K562 (cell line): Measurements from ENCODE around the gene ACADSB. TPM values are rescaled to one million over a fixed set of nuclear protein-coding genes. Genes with fewer than 3 reads are reported as not detected.

ENCODE experiments used
- ATAC-seq: fragments of 200-7000 bp; cut with Tn5 transposase; 3 replicates; pipeline ENCODE4 v1.9.1; 2020; ENCODE audit warnings: moderate library complexity
- BruUV-seq: library from RNA; stranded (reverse); fragments of 400-500 nt; replicated peaks from 2 replicates; lab custom pipeline; 2021; lab: Mats Ljungman, UMichigan
- CTCF ChIA-PET: fragments of 300-600 bp; formaldehyde crosslinking; extraction: SDS; loops from one replicate; lab custom pipeline; 2021; ENCODE audit warnings: low intra/inter-chr PET ratio; lab: Yijun Ruan, JAX
- POLR2A ChIA-PET: fragments of 300-600, 350-650 bp; sonication (Branson Sonifier 250); formaldehyde crosslinking; extraction: SDS; loops from one replicate; lab custom pipeline; 2021; ENCODE audit warnings: antibody characterized with exemption, inconsistent platforms; lab: Yijun Ruan, JAX
- DNase-seq, 4 experiments: peaks; one replicate each; pipeline versions ENCODE4 v3.0.0 to v3.0.0-alpha.2; 2011 to 2018; ENCODE audit warnings: low spot score in 3 of 4, mixed read lengths in 3 of 4; ENCODE audit errors: extremely low read depth in 1 of 4
- FAIRE-seq: peaks from 2 replicates; lab custom pipeline; 2011; peaks lifted over from hg19 to GRCh38; lab: Jason Lieb, UNC
- H2AFZ ChIP-seq: 2 replicates; pipeline ENCODE4 v1.6.0; 2011; ENCODE audit warnings: low read depth, low read length, control low read depth, inconsistent platforms
- H3K27ac ChIP-seq: fragments of 200-600 bp; 3 replicates; pipeline ENCODE4 v1.8.0; 2011; ENCODE audit warnings: low read depth, mild to moderate bottlenecking, control low read depth, inconsistent platforms, low read length, moderate library complexity, mixed read lengths; ENCODE audit errors: extremely low read depth
- H3K27me3 ChIP-seq, 2 experiments: fragments of 300-600 bp in 1 of 2; 2 replicates in 1 of 2; 3 replicates in 1 of 2; pipeline versions ENCODE4 v1.6.0 to v1.8.0; 2011; ENCODE audit warnings: inconsistent platforms in 2 of 2, low read length in 2 of 2, mild to moderate bottlenecking in 1 of 2, mixed read lengths in 1 of 2, moderate library complexity in 1 of 2; ENCODE audit not compliant: control insufficient read depth in 2 of 2, insufficient read depth in 2 of 2
- H3K36me3 ChIP-seq: fragments of 300-600 bp; 3 replicates; pipeline ENCODE4 v1.8.0; 2011; ENCODE audit warnings: mild to moderate bottlenecking, low read length, inconsistent platforms; ENCODE audit not compliant: control insufficient read depth, insufficient read depth
- H3K4me1 ChIP-seq, 2 experiments: fragments of 200-600 bp in 1 of 2; replicated peaks in 1 of 2; 2 replicates in 1 of 2; 3 replicates in 1 of 2; pipeline versions ENCODE4 v1.5.1 to v1.8.0; 2011; ENCODE audit warnings: inconsistent platforms in 2 of 2, low read length in 2 of 2, mild to moderate bottlenecking in 1 of 2, mixed read lengths in 1 of 2, moderate library complexity in 1 of 2; ENCODE audit not compliant: control insufficient read depth in 2 of 2, insufficient read depth in 2 of 2
- H3K4me2 ChIP-seq: 2 replicates; pipeline ENCODE4 v1.6.1; 2011; ENCODE audit warnings: low read length, control low read depth, inconsistent platforms, mixed read lengths; ENCODE audit not compliant: insufficient read depth
- H3K4me3 ChIP-seq: fragments of 200-600 bp; sonication (generic), shearing (Covaris generic); 2 replicates; pipeline ENCODE4 v1.5.1; 2016; ENCODE audit warnings: control low read depth, inconsistent platforms
- H3K79me2 ChIP-seq: fragments of 200-600 bp; 3 replicates; pipeline ENCODE4 v1.8.0; 2011; ENCODE audit warnings: low read length, inconsistent platforms; ENCODE audit not compliant: control insufficient read depth, insufficient read depth
- H3K9ac ChIP-seq, 2 experiments: 2 replicates each; pipeline versions ENCODE4 v1.6.0 to v1.6.1; 2011; ENCODE audit warnings: low read depth in 2 of 2, low read length in 2 of 2, control low read depth in 1 of 2, inconsistent platforms in 1 of 2, mild to moderate bottlenecking in 1 of 2, mixed read lengths in 1 of 2; ENCODE audit not compliant: insufficient read depth in 1 of 2
- H3K9me1 ChIP-seq: one replicate; pipeline ENCODE4 v1.6.0; 2011; ENCODE audit warnings: inconsistent platforms, mild to moderate bottlenecking, low read length, moderate library complexity; ENCODE audit not compliant: control insufficient read depth, insufficient read depth
- H3K9me3 ChIP-seq: replicated peaks from 2 replicates; pipeline ENCODE4 v1.5.1; 2011; ENCODE audit warnings: low read depth, low read length, inconsistent platforms; ENCODE audit not compliant: control insufficient read depth, insufficient read depth
- H4K20me1 ChIP-seq: replicated peaks from 2 replicates; pipeline ENCODE4 v1.6.1; 2011; ENCODE audit warnings: low read length, inconsistent platforms, mixed read lengths; ENCODE audit not compliant: control insufficient read depth, insufficient read depth
- CREBBP ChIP-seq: IDR thresholded peaks from one replicate; pipeline ENCODE4 v1.6.1; 2012; ENCODE audit warnings: low read depth, mild to moderate bottlenecking, control low read depth, inconsistent platforms, low read length
- HMGN3 ChIP-seq: IDR thresholded peaks from 2 replicates; pipeline ENCODE4 v1.6.1; 2011; ENCODE audit warnings: borderline replicate concordance, low read depth, mild to moderate bottlenecking, mixed read lengths, low read length; ENCODE audit not compliant: insufficient read length; ENCODE audit errors: extremely low read depth
- IRF2 ChIP-seq: sonication (generic); formaldehyde crosslinking; IDR thresholded peaks from 2 replicates; pipeline ENCODE4 v1.8.1; 2022; ENCODE audit warnings: mild to moderate bottlenecking, missing genetic modification reagents
- KLF16 ChIP-seq: IDR thresholded peaks from 2 replicates; pipeline ENCODE4 v1.6.1; 2016; ENCODE audit warnings: antibody characterized with exemption
- MEF2A ChIP-seq: IDR thresholded peaks from 2 replicates; pipeline ENCODE4 v1.6.1; 2011; ENCODE audit warnings: low read depth, mild to moderate bottlenecking, low read length, moderate library complexity; ENCODE audit not compliant: control insufficient read depth
- PRPF4 ChIP-seq: fragments of 200-400 bp; formaldehyde crosslinking; IDR thresholded peaks from one replicate; pipeline ENCODE4 v1.6.1; 2017; ENCODE audit warnings: low read length, low read depth, mild to moderate bottlenecking; ENCODE audit not compliant: insufficient read depth, poor library complexity, severe bottlenecking
- THRAP3 ChIP-seq: fragments of 450-650 bp; IDR thresholded peaks from 2 replicates; pipeline ENCODE4 v1.6.1; 2016; ENCODE audit warnings: mild to moderate bottlenecking, inconsistent platforms, borderline replicate concordance
- ZKSCAN1 ChIP-seq: fragments of 150-350 bp; IDR thresholded peaks from 2 replicates; pipeline ENCODE4 v1.6.1; 2016; ENCODE audit warnings: low read depth, low read length
- ZNF263 ChIP-seq: sonication (generic); formaldehyde crosslinking; IDR thresholded peaks from 2 replicates; pipeline ENCODE4 v1.8.0; 2022; ENCODE audit warnings: mild to moderate bottlenecking, missing genetic modification reagents, borderline replicate concordance
- WGBS: fragments of 100-300 bp; shearing (Covaris generic); methylation state at CpG from one replicate; pipeline ENCODE4 v1.1.6; 2016; ENCODE audit warnings: low coverage, mixed read lengths; ENCODE audit not compliant: insufficient coverage; ENCODE audit errors: missing lambda C conversion rate; 5-methylcytosine and 5-hydroxymethylcytosine counted together
- in situ Hi-C: fragments of 300-500 bp; cut with MboI; formaldehyde crosslinking; loops from 4 replicates; pipeline ENCODE4 v1.15.0; 2018; ENCODE audit warnings: inconsistent platforms, mixed read lengths
- intact Hi-C: fragments of 100-400 bp; cut with micrococcal nuclease; formaldehyde crosslinking; loops from 2 replicates; pipeline ENCODE4 v1.14.2; 2022
- polyA plus RNA-seq, 8 experiments: library from polyadenylated mRNA; depleted of rRNA in 4 of 8; stranded (reverse) in 5 of 8; unstranded in 3 of 8; fragments of >200 nt; fragmentation: Nextera tagmentation in 2 of 8; fragmentation: Illumina TruSeq in 1 of 8; extraction: Ambion mirVana in 2 of 8; extraction: Trizol in 1 of 8; gene quantifications; 2 replicates each; pipeline versions ENCODE4 v1.2.1 to v1.2.3, GENCODE V29; 2011 to 2014; ENCODE audit warnings: inconsistent platforms in 1 of 8, missing spikeins in 1 of 8
- total RNA-seq, 7 experiments: library from RNA; depleted of rRNA in 6 of 7; stranded (reverse); fragments of >200 nt in 6 of 7; fragmentation: Illumina TruSeq in 2 of 7; extraction: Trizol in 2 of 7; gene quantifications; 2 replicates each; pipeline versions ENCODE4 v1.2.1 to v1.2.3, GENCODE V29; 2011 to 2021; ENCODE audit warnings: low replicate concordance in 1 of 7

The ACADSB gene
- total and polyA plus RNA-seq, 9 of the 15 experiments (the other 6 are each of a cell fraction or from before 2014, with no cell fraction given) = 2.9 to 9.1 (median 5.8) TPM

DNA sequence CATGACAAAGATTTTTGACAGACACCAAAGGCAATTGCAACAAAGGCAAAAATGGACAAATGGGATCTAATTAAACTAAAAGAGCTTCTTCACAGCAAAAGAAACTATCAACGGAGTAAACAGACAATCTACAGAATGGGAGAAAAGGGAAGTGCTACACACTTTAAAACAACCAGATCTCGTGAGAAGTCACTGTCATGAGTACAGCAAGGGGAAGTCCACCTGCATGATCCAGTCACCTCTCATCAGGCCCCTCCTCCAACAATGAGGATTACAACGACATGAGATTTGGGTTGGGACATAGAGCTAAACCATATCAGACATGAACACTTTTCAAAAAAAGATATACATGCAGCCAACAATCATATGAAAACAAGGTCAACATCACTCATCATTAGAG lies 40.1 kb upstream of the ACADSB start:
- no TSS peak for BruUV-seq
- Histone ChIP-seq H3K27me3 (no peaks in the 10 kb centered on the region), H3K79me2 (no peaks in the 10 kb centered on the region), H3K27ac (no peak overlapping the region)
- POLR2A ChIA-PET = interaction anchor here (0.7 kb wide), 1 partner anchor 13 kb away, joined by 3 read pairs; no protein-coding TSS in a partner anchor
- intact Hi-C loops = no loop called here
- TF ChIP-seq CREBBP (no peak), MEF2A (no peak), IRF2 (no peak), HMGN3 (no peak), ZNF263 (CRISPR knock-in tag) (no peak), ZKSCAN1 (no peak), PRPF4 (no peak), THRAP3 (no peak), KLF16 (no peak)
- TF ChIP-seq, all 486 proteins: peak for 0
- Histone ChIP-seq H3K36me3 (peaks cover 6% of the 10 kb centered on the region; the same call in 2 of the 3 replicates), H3K9ac (no peak overlapping the region), H2AFZ (no peak overlapping the region), H3K9me1 (no peaks in the 10 kb centered on the region), H3K4me2 (no peak overlapping the region), H4K20me1 (no peaks in the 10 kb centered on the region), H3K4me3 (no peak overlapping the region), H3K9me3 (no peaks in the 10 kb centered on the region; the same call in 1 of the 2 replicates), H3K4me1 (no peaks in the 10 kb centered on the region)
- in situ Hi-C loops = no loop called here
- WGBS = 62% methylated on average over 3 of the region's 3 CpGs
- FAIRE-seq (no peak), ATAC-seq (no peak), DNase-seq (no peak)
- CTCF ChIA-PET = no interaction called here
